Panc1 (cell line): ENCODE results near the gene VKORC1L1. TPM values are rescaled to one million over a fixed set of nuclear protein-coding genes. Genes with fewer than 3 reads are reported as not detected.

Experiments used
- ATAC-seq: fragments of 200-7000 bp; cut with Tn5 transposase; 2 replicates; pipeline ENCODE4 v1.9.1; 2020; ENCODE audit warnings: mild to moderate bottlenecking, moderate library complexity
- BruUV-seq: library from RNA; stranded (reverse); fragments of 400-500 nt; replicated peaks from 2 replicates; lab custom pipeline; 2021; lab: Mats Ljungman, UMichigan
- CTCF ChIA-PET: fragments of 300-600 bp; sonication (Branson Sonifier 250); formaldehyde crosslinking; loops from one replicate; lab custom pipeline; 2022; ENCODE audit warnings: antibody characterized with exemption; lab: Charles Lee
- POLR2A ChIA-PET: fragments of 300-600 bp; sonication (Branson Sonifier 250); formaldehyde crosslinking; loops from one replicate; lab custom pipeline; 2022; ENCODE audit warnings: antibody characterized with exemption; lab: Charles Lee
- DNase-seq: peaks from one replicate; pipeline ENCODE4 v3.0.0-alpha.2; 2010; ENCODE audit warnings: low read depth, low spot score
- H3K27ac ChIP-seq: 2 replicates; pipeline ENCODE4 v1.5.1; 2011; ENCODE audit warnings: mild to moderate bottlenecking, low read length, inconsistent platforms
- H3K27me3 ChIP-seq: fragments of 200-500 bp; sonication (Bioruptor generic); 2 replicates; pipeline ENCODE4 v1.6.0; 2014; ENCODE audit warnings: low read length, inconsistent platforms; ENCODE audit not compliant: control insufficient read depth, insufficient read depth
- H3K36me3 ChIP-seq: fragments of 200-500 bp; sonication (Bioruptor generic); 2 replicates; pipeline ENCODE4 v1.5.1; 2014; ENCODE audit warnings: inconsistent platforms, mild to moderate bottlenecking, low read length, moderate library complexity; ENCODE audit not compliant: control insufficient read depth, insufficient read depth
- H3K4me1 ChIP-seq: 2 replicates; pipeline ENCODE4 v1.5.1; 2011; ENCODE audit warnings: inconsistent platforms, mild to moderate bottlenecking, low read length, moderate library complexity; ENCODE audit not compliant: control insufficient read depth, insufficient read depth
- H3K4me3 ChIP-seq, 2 experiments: 2 replicates each; pipeline ENCODE4 v1.5.1; 2011 to 2012; ENCODE audit warnings: low read depth in 2 of 2, low read length in 2 of 2, mild to moderate bottlenecking in 2 of 2, inconsistent platforms in 1 of 2, moderate library complexity in 1 of 2
- H3K9me3 ChIP-seq: fragments of 200-500 bp; sonication (Bioruptor generic); 2 replicates; pipeline ENCODE4 v1.5.1; 2014; ENCODE audit warnings: low read depth, mild to moderate bottlenecking, inconsistent platforms, low read length, moderate library complexity; ENCODE audit not compliant: control insufficient read depth, insufficient read depth
- POLR2AphosphoS5 ChIP-seq: IDR thresholded peaks from 2 replicates; pipeline ENCODE4 v1.6.1; 2012; ENCODE audit warnings: mild to moderate bottlenecking, low read depth, low read length, moderate library complexity
- SIN3A ChIP-seq: IDR thresholded peaks from 2 replicates; pipeline ENCODE4 v1.6.1; 2012; ENCODE audit warnings: low read depth, mild to moderate bottlenecking, low read length, moderate library complexity, borderline replicate concordance; ENCODE audit not compliant: insufficient read depth
- TCF7L2 ChIP-seq: IDR thresholded peaks from 2 replicates; pipeline ENCODE4 v1.6.1; 2011; ENCODE audit warnings: mild to moderate bottlenecking, low read depth, low read length, inconsistent platforms
- in situ Hi-C: cut with HindIII; loops from 2 replicates; pipeline ENCODE4 v1.10.0; 2016; ENCODE audit warnings: low sequenced_read_pairs, low pct_unique_long_range_greater_than_20kb
- intact Hi-C: fragments of 100-400 bp; cut with micrococcal nuclease; formaldehyde crosslinking; loops from one replicate; pipeline ENCODE4 v1.10.0; 2022; ENCODE audit not compliant: unreplicated experiment
- total RNA-seq: library from RNA; stranded (reverse); gene quantifications from one replicate; pipeline ENCODE4 v1.2.1, GENCODE V29; 2021; ENCODE audit not compliant: unreplicated experiment
- TF ChIP-seq, protein P1 (sequence below): fragments of 450-650 bp; IDR thresholded peaks from 2 replicates; pipeline ENCODE4 v1.5.1; 2017; ENCODE audit warnings: mild to moderate bottlenecking
- TF ChIP-seq, protein P2 (sequence below), 2 experiments: IDR thresholded peaks; 2 replicates each; pipeline ENCODE4 v1.6.1; 2011 to 2012; ENCODE audit warnings: low read depth in 2 of 2, control low read depth in 1 of 2, low read length in 1 of 2, mild to moderate bottlenecking in 1 of 2, moderate library complexity in 1 of 2; ENCODE audit not compliant: insufficient read depth in 1 of 2

The VKORC1L1 gene
- total RNA-seq, 1 experiment from 2014 or later: 45.5 TPM

DNA sequence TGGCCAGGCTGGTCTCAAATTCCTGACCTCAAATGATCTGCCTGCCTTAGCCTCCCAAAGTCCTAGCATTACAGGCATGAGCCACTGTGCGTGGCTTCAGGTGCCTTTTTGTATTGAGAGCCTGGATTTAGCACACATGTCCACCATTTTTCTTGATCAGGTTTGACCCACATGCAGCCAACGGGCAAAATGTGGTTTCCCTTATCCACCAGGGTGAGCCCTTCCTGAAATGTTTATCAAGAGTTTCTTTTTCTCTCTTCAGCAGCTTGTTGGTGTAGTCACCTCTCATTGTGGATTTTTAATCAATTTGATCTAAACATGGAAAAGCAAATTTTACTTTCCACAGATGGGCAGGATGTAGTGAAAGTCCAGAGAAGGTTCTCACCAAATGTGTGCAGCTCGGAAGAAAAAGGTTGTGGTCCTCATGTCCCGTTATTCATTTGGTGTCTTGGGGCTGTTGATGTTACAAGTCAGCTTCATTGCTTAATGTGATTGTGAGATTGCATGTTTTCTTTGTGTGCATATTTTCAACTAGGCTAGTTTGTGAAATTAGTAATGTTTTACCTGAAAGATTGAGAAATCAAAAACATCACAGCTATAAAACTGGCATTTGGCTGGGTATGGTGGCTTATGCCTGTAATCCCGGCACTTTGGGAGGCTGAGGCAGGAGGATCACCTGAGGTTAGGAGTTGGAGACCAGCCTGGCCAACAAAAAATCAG lies 80.3 kb downstream of the VKORC1L1 start:
- no peaks in the 10 kb centered on the region for H3K4me1 ChIP-seq
- CTCF ChIA-PET: no interaction called here
- no peak overlapping the region for H3K27ac ChIP-seq
- BruUV-seq: no TSS peak
- no peaks in the 10 kb centered on the region for H3K9me3 ChIP-seq
- ATAC-seq (no peak), DNase-seq (no peak)
- H3K36me3 ChIP-seq: peaks cover 5% of the 10 kb centered on the region
- POLR2A ChIA-PET: no interaction called here
- TF ChIP-seq SIN3A (no peak), POLR2AphosphoS5 (no peak), TCF7L2 (no peak)
- TF ChIP-seq, protein P1, sequence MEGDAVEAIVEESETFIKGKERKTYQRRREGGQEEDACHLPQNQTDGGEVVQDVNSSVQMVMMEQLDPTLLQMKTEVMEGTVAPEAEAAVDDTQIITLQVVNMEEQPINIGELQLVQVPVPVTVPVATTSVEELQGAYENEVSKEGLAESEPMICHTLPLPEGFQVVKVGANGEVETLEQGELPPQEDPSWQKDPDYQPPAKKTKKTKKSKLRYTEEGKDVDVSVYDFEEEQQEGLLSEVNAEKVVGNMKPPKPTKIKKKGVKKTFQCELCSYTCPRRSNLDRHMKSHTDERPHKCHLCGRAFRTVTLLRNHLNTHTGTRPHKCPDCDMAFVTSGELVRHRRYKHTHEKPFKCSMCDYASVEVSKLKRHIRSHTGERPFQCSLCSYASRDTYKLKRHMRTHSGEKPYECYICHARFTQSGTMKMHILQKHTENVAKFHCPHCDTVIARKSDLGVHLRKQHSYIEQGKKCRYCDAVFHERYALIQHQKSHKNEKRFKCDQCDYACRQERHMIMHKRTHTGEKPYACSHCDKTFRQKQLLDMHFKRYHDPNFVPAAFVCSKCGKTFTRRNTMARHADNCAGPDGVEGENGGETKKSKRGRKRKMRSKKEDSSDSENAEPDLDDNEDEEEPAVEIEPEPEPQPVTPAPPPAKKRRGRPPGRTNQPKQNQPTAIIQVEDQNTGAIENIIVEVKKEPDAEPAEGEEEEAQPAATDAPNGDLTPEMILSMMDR: no peak
- TF ChIP-seq, protein P2, sequence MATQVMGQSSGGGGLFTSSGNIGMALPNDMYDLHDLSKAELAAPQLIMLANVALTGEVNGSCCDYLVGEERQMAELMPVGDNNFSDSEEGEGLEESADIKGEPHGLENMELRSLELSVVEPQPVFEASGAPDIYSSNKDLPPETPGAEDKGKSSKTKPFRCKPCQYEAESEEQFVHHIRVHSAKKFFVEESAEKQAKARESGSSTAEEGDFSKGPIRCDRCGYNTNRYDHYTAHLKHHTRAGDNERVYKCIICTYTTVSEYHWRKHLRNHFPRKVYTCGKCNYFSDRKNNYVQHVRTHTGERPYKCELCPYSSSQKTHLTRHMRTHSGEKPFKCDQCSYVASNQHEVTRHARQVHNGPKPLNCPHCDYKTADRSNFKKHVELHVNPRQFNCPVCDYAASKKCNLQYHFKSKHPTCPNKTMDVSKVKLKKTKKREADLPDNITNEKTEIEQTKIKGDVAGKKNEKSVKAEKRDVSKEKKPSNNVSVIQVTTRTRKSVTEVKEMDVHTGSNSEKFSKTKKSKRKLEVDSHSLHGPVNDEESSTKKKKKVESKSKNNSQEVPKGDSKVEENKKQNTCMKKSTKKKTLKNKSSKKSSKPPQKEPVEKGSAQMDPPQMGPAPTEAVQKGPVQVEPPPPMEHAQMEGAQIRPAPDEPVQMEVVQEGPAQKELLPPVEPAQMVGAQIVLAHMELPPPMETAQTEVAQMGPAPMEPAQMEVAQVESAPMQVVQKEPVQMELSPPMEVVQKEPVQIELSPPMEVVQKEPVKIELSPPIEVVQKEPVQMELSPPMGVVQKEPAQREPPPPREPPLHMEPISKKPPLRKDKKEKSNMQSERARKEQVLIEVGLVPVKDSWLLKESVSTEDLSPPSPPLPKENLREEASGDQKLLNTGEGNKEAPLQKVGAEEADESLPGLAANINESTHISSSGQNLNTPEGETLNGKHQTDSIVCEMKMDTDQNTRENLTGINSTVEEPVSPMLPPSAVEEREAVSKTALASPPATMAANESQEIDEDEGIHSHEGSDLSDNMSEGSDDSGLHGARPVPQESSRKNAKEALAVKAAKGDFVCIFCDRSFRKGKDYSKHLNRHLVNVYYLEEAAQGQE (IDR thresholded peaks at IDR 0.05; ENCODE audit: insufficient read depth in 1 of 2, low read depth in 2 of 2, low read length in 1 of 2): no peak
- no peaks in the 10 kb centered on the region for H3K27me3 ChIP-seq
- no peak overlapping the region for H3K4me3 ChIP-seq
- intact Hi-C loops: no loop called here
- in situ Hi-C loops: no loop called here

DNA sequence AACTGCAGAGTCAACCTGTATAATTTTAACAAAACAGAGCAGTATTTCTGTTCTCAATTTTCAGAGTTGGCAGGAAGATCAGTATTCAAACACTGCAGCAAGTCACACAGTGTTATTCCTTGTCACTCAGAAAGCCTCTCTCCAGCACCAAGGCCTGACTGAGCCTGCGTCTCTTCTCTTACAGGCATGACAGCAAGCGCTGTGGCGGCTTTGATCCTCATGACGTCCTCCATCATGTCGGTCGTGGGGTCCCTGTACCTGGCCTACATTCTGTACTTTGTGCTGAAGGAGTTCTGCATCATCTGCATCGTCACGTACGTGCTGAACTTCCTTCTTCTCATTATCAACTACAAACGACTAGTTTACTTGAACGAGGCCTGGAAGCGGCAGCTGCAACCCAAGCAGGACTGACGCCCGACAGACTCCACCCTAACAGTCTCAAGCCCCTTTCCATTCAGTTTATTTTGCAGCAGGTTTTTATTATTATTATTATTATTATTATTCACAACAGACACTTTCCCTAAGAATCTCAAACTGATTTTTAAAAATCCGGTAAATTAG lies 81.1 kb downstream of the VKORC1L1 start:
- ATAC-seq (no peak), DNase-seq (no peak)
- Histone ChIP-seq H3K36me3 (peaks cover 10% of the 10 kb centered on the region), H3K9me3 (no peaks in the 10 kb centered on the region), H3K27me3 (no peaks in the 10 kb centered on the region), H3K4me3 (no peak overlapping the region), H3K27ac (no peak overlapping the region), H3K4me1 (no peaks in the 10 kb centered on the region)
- in situ Hi-C loops: no loop called here
- ChIA-PET POLR2A (no interaction called here), CTCF (no interaction called here)
- TF ChIP-seq, protein P2 (IDR thresholded peaks at IDR 0.05; ENCODE audit: insufficient read depth in 1 of 2, low read depth in 2 of 2, low read length in 1 of 2): no peak
- TF ChIP-seq TCF7L2 (no peak), SIN3A (no peak), POLR2AphosphoS5 (no peak)
- TF ChIP-seq, protein P1: no peak
- no TSS peak for BruUV-seq
- intact Hi-C loops: no loop called here
